Osteoblast (primary cell): ENCODE results near the gene CBX5. TPM values are rescaled to one million over a fixed set of nuclear protein-coding genes. Genes with fewer than 3 reads are reported as not detected.
A peak's percentile ranks its signal among the peaks of the same experiment; 100 is the strongest.
"Not testable (repeated sequence)": the region's sequence is repeated elsewhere in the genome, so short reads cannot be mapped to it uniquely, and the experiment has no call there.

Experiments used
- DNase-seq: peaks from one replicate; pipeline ENCODE4 v3.0.0; 2011; ENCODE audit warnings: low spot score, mixed read lengths; ENCODE audit not compliant: insufficient read length; ENCODE audit errors: missing footprints
- H2AFZ ChIP-seq: 2 replicates; pipeline ENCODE4 v1.6.0; 2011; ENCODE audit warnings: mild to moderate bottlenecking, low read length
- H3K27ac ChIP-seq: 2 replicates; pipeline ENCODE4 v1.5.1; 2011; ENCODE audit warnings: mild to moderate bottlenecking, low read depth, low read length, moderate library complexity
- H3K27me3 ChIP-seq: 2 replicates; pipeline ENCODE4 v1.6.0; 2012; ENCODE audit warnings: mild to moderate bottlenecking, control low read depth, inconsistent platforms, low read length, moderate library complexity; ENCODE audit not compliant: insufficient read depth
- H3K36me3 ChIP-seq: 2 replicates; pipeline ENCODE4 v1.5.1; 2011; ENCODE audit warnings: mild to moderate bottlenecking, low read length, control low read depth, moderate library complexity; ENCODE audit not compliant: insufficient read depth
- H3K4me1 ChIP-seq: 2 replicates; pipeline ENCODE4 v1.5.1; 2011; ENCODE audit warnings: mild to moderate bottlenecking, low read length, control low read depth, moderate library complexity; ENCODE audit not compliant: insufficient read depth
- H3K4me2 ChIP-seq: 2 replicates; pipeline ENCODE4 v1.6.0; 2011; ENCODE audit warnings: mild to moderate bottlenecking, low read length; ENCODE audit not compliant: insufficient read depth
- H3K4me3 ChIP-seq: fragments of 200-600 bp; sonication (generic); 3 replicates; pipeline ENCODE4 v1.5.1; 2012; ENCODE audit warnings: mild to moderate bottlenecking, low read length, inconsistent platforms; ENCODE audit not compliant: insufficient read depth
- H3K79me2 ChIP-seq: 2 replicates; pipeline ENCODE4 v1.6.0; 2012; ENCODE audit warnings: mild to moderate bottlenecking, low read length, control low read depth, inconsistent platforms; ENCODE audit not compliant: insufficient read depth
- H3K9me3 ChIP-seq: 2 replicates; pipeline ENCODE4 v1.5.1; 2011; ENCODE audit warnings: low read depth, low read length, control low read depth
- H4K20me1 ChIP-seq: 2 replicates; pipeline ENCODE4 v1.6.0; 2012; ENCODE audit warnings: mild to moderate bottlenecking, low read length, control low read depth; ENCODE audit not compliant: insufficient read depth
- total RNA-seq: library from RNA; depleted of rRNA; stranded (reverse); fragments of >200 nt; gene quantifications from 2 replicates; pipeline ENCODE4 v1.2.3, GENCODE V29; 2012
- TF ChIP-seq, protein P1 (sequence below): IDR thresholded peaks from 2 replicates; pipeline ENCODE4 v1.5.1; 2011; ENCODE audit warnings: mild to moderate bottlenecking, low read depth, low read length, moderate library complexity; ENCODE audit errors: extremely low read depth

CBX5 gene
- total RNA-seq, 1 donor, result 37.6 TPM

DNA sequence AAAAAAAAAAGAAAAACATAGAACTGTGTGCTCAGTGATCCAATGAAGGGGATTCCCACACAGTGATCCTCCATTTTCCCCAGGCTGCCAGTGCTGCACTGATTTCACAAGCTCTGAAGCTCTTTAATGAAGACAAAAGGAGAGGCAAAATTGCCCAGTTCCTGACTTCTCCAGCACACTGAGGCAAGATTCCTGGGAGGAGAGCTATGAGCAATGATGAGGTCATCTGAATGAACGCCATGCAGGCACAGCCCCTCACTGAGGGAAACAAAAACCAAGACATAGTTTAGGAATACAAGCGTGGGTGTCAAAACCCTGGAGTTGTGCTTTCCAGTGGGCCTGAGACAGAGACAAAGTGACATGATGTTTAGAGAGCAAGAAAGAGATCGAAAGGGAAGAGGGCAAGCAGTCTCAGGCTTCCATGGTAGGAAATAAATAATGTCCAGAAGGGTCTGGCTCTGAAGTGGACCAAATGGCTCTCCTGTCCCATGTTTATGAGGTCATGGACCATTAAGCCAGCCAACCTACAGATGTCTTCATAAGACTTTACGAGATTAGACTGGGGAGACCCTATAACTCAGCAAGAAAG is 50.2 kb downstream of the CBX5 start:
- H3K4me3 ChIP-seq, result peak overlapping the region; percentile 12
- H3K27me3 ChIP-seq, result no peaks in the 10 kb centered on the region
- H3K79me2 ChIP-seq, result peaks cover 2% of the 10 kb centered on the region
- peaks cover 50% of the 10 kb centered on the region for H3K4me1 ChIP-seq
- peak overlapping the region; percentile 62 for H3K4me2 ChIP-seq
- peak; percentile 92 for DNase-seq
- H3K27ac ChIP-seq, result peak overlapping the region; percentile 85
- no peaks in the 10 kb centered on the region for H3K36me3 ChIP-seq
- no peaks in the 10 kb centered on the region for H3K9me3 ChIP-seq
- peak overlapping the region; percentile 59 for H2AFZ ChIP-seq
- no peaks in the 10 kb centered on the region for H4K20me1 ChIP-seq
- TF ChIP-seq, protein P1, sequence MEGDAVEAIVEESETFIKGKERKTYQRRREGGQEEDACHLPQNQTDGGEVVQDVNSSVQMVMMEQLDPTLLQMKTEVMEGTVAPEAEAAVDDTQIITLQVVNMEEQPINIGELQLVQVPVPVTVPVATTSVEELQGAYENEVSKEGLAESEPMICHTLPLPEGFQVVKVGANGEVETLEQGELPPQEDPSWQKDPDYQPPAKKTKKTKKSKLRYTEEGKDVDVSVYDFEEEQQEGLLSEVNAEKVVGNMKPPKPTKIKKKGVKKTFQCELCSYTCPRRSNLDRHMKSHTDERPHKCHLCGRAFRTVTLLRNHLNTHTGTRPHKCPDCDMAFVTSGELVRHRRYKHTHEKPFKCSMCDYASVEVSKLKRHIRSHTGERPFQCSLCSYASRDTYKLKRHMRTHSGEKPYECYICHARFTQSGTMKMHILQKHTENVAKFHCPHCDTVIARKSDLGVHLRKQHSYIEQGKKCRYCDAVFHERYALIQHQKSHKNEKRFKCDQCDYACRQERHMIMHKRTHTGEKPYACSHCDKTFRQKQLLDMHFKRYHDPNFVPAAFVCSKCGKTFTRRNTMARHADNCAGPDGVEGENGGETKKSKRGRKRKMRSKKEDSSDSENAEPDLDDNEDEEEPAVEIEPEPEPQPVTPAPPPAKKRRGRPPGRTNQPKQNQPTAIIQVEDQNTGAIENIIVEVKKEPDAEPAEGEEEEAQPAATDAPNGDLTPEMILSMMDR, result no peak

DNA sequence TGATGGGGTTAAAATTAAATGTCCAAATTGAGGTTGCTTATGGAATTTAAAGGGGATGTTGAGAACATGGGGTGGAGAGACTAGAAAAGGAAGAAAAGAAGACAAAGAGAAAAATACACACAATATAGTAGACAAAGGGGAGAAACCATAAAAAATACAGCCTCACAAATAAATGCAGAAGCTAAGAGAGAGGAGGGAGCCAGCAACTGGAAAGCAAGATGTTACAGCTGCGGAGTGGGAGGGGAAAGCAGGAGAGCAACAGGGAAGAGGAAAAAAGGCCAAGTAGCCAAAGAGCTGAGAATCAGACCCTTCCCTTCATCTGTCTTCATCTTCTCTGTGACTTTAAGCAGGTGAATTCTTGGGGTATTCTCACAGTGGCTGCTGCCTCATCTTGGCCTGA is 51.5 kb downstream of the CBX5 start:
- H3K79me2 ChIP-seq, result peaks cover 2% of the 10 kb centered on the region
- H4K20me1 ChIP-seq, result no peaks in the 10 kb centered on the region
- H3K4me1 ChIP-seq, result peaks cover 49% of the 10 kb centered on the region
- no peak for DNase-seq
- no peak overlapping the region for H2AFZ ChIP-seq
- H3K27ac ChIP-seq, result peak overlapping the region; percentile 85
- H3K36me3 ChIP-seq, result no peaks in the 10 kb centered on the region
- H3K4me3 ChIP-seq, result no peak overlapping the region
- H3K27me3 ChIP-seq, result no peaks in the 10 kb centered on the region
- no peaks in the 10 kb centered on the region for H3K9me3 ChIP-seq
- H3K4me2 ChIP-seq, result no peak overlapping the region
- TF ChIP-seq, protein P1, result no peak

DNA sequence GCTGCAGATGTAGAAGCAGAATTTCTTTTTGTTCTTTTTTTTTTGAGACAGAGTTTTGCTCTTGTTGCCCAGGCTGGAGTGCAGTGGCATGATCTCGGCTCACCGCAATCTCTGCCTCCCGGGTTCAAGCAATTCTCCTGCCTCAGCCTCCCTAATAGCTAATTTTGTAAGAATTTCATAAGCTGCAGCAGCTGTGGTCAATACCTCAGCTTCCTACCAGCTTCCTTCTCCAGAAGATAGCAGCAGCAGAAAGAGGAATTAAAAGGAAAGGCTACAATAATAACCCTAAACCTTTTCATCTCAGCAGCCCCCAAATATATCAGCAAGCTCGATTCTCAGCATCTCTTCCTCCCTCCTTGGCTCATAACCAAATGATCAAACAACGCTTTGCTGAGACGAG is 52.0 kb downstream of the CBX5 start:
- H3K27ac ChIP-seq, H4K20me1 ChIP-seq, H3K27me3 ChIP-seq, DNase-seq, H2AFZ ChIP-seq, H3K4me2 ChIP-seq, H3K9me3 ChIP-seq, H3K79me2 ChIP-seq, H3K4me3 ChIP-seq, H3K36me3 ChIP-seq: not testable (repeated sequence)
- H3K4me1 ChIP-seq, result peaks cover 46% of the 10 kb centered on the region

DNA sequence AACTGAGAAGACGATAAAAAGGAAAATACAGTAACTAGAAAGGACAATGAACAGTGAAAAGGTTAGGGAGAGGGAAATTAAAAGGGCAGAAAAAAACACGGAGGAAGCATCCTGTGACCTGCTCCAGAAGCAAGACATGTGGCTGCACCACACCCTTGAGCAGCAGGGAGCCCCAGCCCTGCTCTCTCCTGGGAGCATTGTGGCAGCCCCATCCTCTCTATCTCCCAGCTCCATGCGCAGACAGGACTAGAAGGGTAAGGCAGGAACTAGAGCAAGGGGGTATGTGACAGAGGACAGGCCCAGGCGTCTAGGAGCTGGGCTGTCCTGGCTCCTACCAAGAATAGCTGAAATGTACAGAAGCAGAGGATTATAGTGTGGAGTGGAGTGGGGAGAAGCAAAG is 52.5 kb downstream of the CBX5 start:
- Histone ChIP-seq H3K27ac (no peak overlapping the region), H3K36me3 (no peaks in the 10 kb centered on the region), H3K4me2 (no peak overlapping the region), H3K79me2 (peaks cover 2% of the 10 kb centered on the region), H3K27me3 (no peaks in the 10 kb centered on the region), H3K4me3 (no peak overlapping the region), H4K20me1 (no peaks in the 10 kb centered on the region), H3K4me1 (peaks cover 47% of the 10 kb centered on the region), H2AFZ (no peak overlapping the region), H3K9me3 (no peaks in the 10 kb centered on the region)
- TF ChIP-seq, protein P1, result no peak
- DNase-seq, result no peak
